ENCODE data around the gene CBLB.

The CBLB gene

GRCh38 chr3:105802118-105802706 lies 66.6 kb downstream of the CBLB start:
- Histone ChIP-seq H3K27ac (ENCODE audit: low read depth, low read length, severe bottlenecking) (no peak overlapping the region), H3K4me1 (ENCODE audit: control insufficient read depth, insufficient read depth, low read length, poor library complexity, severe bottlenecking) (no peaks in the 10 kb centered on the region), H3K36me3 (ENCODE audit: control insufficient read depth, insufficient read depth, low read length) (no peaks in the 10 kb centered on the region), H3K4me3 (ENCODE audit: extremely low read depth, insufficient read depth, low read length, poor library complexity, severe bottlenecking) (no peak overlapping the region), H3K9me3 (ENCODE audit: control insufficient read depth, low read length) (no peaks in the 10 kb centered on the region)
- 85 to 92% methylated on average over 3 to 5 of the region's 5 CpGs for WGBS, 2 experiments (ENCODE audit: insufficient coverage in 2 of 2)

- H3K4me1 ChIP-seq (ENCODE audit: control insufficient read depth, insufficient read depth, low read length, poor library complexity, severe bottlenecking), result no peaks in the 10 kb centered on the region
- WGBS, 2 experiments (ENCODE audit: insufficient coverage in 2 of 2), result 93% methylated on average over 2 of the region's 2 CpGs; no CpG with 5 or more reads in 1 of the 2 experiments
- H3K9me3 ChIP-seq (ENCODE audit: control insufficient read depth, low read length), result no peaks in the 10 kb centered on the region
- H3K27ac ChIP-seq (ENCODE audit: low read depth, low read length, severe bottlenecking), result no peak overlapping the region
- no peaks in the 10 kb centered on the region for H3K36me3 ChIP-seq (ENCODE audit: control insufficient read depth, insufficient read depth, low read length)
- no peak overlapping the region for H3K4me3 ChIP-seq (ENCODE audit: extremely low read depth, insufficient read depth, low read length, poor library complexity, severe bottlenecking)
These were observed 67.4 kb downstream of the CBLB start for GRCh38 chr3:105801397-105801796.

- H3K9me3 ChIP-seq (ENCODE audit: control insufficient read depth, low read length), result no peaks in the 10 kb centered on the region
- H3K4me3 ChIP-seq (ENCODE audit: extremely low read depth, insufficient read depth, low read length, poor library complexity, severe bottlenecking), result no peak overlapping the region
- H3K36me3 ChIP-seq (ENCODE audit: control insufficient read depth, insufficient read depth, low read length), result no peaks in the 10 kb centered on the region
- no peak overlapping the region for H3K27ac ChIP-seq (ENCODE audit: low read depth, low read length, severe bottlenecking)
- 71 to 100% methylated on average over 2 to 4 of the region's 5 CpGs for WGBS, 2 experiments (ENCODE audit: insufficient coverage in 2 of 2)
- no peaks in the 10 kb centered on the region for H3K4me1 ChIP-seq (ENCODE audit: control insufficient read depth, insufficient read depth, low read length, poor library complexity, severe bottlenecking)
These were observed 68.5 kb downstream of the CBLB start for GRCh38 chr3:105800320-105800719.

GRCh38 chr3:105799286-105799685 lies 69.5 kb downstream of the CBLB start:
- Histone ChIP-seq H3K36me3 (ENCODE audit: control insufficient read depth, insufficient read depth, low read length) (no peaks in the 10 kb centered on the region), H3K9me3 (ENCODE audit: control insufficient read depth, low read length) (no peaks in the 10 kb centered on the region), H3K27ac (ENCODE audit: low read depth, low read length, severe bottlenecking) (peak overlapping the region; percentile 11), H3K4me3 (ENCODE audit: extremely low read depth, insufficient read depth, low read length, poor library complexity, severe bottlenecking) (no peak overlapping the region), H3K4me1 (ENCODE audit: control insufficient read depth, insufficient read depth, low read length, poor library complexity, severe bottlenecking) (no peaks in the 10 kb centered on the region)
- no CpG with 5 or more reads among the region's 3 CpGs for WGBS, 2 experiments (ENCODE audit: insufficient coverage in 2 of 2)

- no peaks in the 10 kb centered on the region for H3K9me3 ChIP-seq (ENCODE audit: control insufficient read depth, low read length)
- H3K4me3 ChIP-seq (ENCODE audit: extremely low read depth, insufficient read depth, low read length, poor library complexity, severe bottlenecking), result no peak overlapping the region
- H3K36me3 ChIP-seq (ENCODE audit: control insufficient read depth, insufficient read depth, low read length), result no peaks in the 10 kb centered on the region
- H3K4me1 ChIP-seq (ENCODE audit: control insufficient read depth, insufficient read depth, low read length, poor library complexity, severe bottlenecking), result no peaks in the 10 kb centered on the region
- WGBS, 2 experiments (ENCODE audit: insufficient coverage in 2 of 2), result no CpG with 5 or more reads among the region's 1 CpG
- peak overlapping the region; percentile 67 for H3K27ac ChIP-seq (ENCODE audit: low read depth, low read length, severe bottlenecking)
These were observed 70.4 kb downstream of the CBLB start for GRCh38 chr3:105798381-105798934.

GRCh38 chr3:105793040-105793439 lies 75.8 kb downstream of the CBLB start:
- WGBS, 2 experiments (ENCODE audit: insufficient coverage in 2 of 2), result 72 to 89% methylated on average over 1 to 2 of the region's 2 CpGs
- H3K4me3 ChIP-seq (ENCODE audit: extremely low read depth, insufficient read depth, low read length, poor library complexity, severe bottlenecking), result no peak overlapping the region

GRCh38 chr3:105791919-105792786 lies 76.7 kb downstream of the CBLB start:
- H3K4me1 ChIP-seq (ENCODE audit: control insufficient read depth, insufficient read depth, low read length, poor library complexity, severe bottlenecking), result no peaks in the 10 kb centered on the region
- H3K9me3 ChIP-seq (ENCODE audit: control insufficient read depth, low read length), result no peaks in the 10 kb centered on the region
- 88 to 93% methylated on average over 3 to 4 of the region's 6 CpGs for WGBS, 2 experiments (ENCODE audit: insufficient coverage in 2 of 2)
- no peak overlapping the region for H3K27ac ChIP-seq (ENCODE audit: low read depth, low read length, severe bottlenecking)
- no peak overlapping the region for H3K4me3 ChIP-seq (ENCODE audit: extremely low read depth, insufficient read depth, low read length, poor library complexity, severe bottlenecking)
- no peaks in the 10 kb centered on the region for H3K36me3 ChIP-seq (ENCODE audit: control insufficient read depth, insufficient read depth, low read length)

More at GRCh38 chr3:105793040-105793439, 75.8 kb downstream of the CBLB start:
- Histone ChIP-seq H3K4me1 (ENCODE audit: control insufficient read depth, insufficient read depth, low read length, poor library complexity, severe bottlenecking) (no peaks in the 10 kb centered on the region), H3K9me3 (ENCODE audit: control insufficient read depth, low read length) (no peaks in the 10 kb centered on the region), H3K27ac (ENCODE audit: low read depth, low read length, severe bottlenecking) (peak overlapping the region; percentile 7), H3K36me3 (ENCODE audit: control insufficient read depth, insufficient read depth, low read length) (no peaks in the 10 kb centered on the region)

- no peaks in the 10 kb centered on the region for H3K36me3 ChIP-seq (ENCODE audit: control insufficient read depth, insufficient read depth, low read length)
- no peak overlapping the region for H3K27ac ChIP-seq (ENCODE audit: low read depth, low read length, severe bottlenecking)
- H3K9me3 ChIP-seq (ENCODE audit: control insufficient read depth, low read length), result no peaks in the 10 kb centered on the region
- no peaks in the 10 kb centered on the region for H3K4me1 ChIP-seq (ENCODE audit: control insufficient read depth, insufficient read depth, low read length, poor library complexity, severe bottlenecking)
- H3K4me3 ChIP-seq (ENCODE audit: extremely low read depth, insufficient read depth, low read length, poor library complexity, severe bottlenecking), result no peak overlapping the region
- WGBS, 2 experiments (ENCODE audit: insufficient coverage in 2 of 2), result 100% methylated on average over 2 of the region's 4 CpGs; no CpG with 5 or more reads in 1 of the 2 experiments
These were observed 77.7 kb downstream of the CBLB start for GRCh38 chr3:105791131-105791530.

- H3K27ac ChIP-seq (ENCODE audit: low read depth, low read length, severe bottlenecking), result no peak overlapping the region
- WGBS, 2 experiments (ENCODE audit: insufficient coverage in 2 of 2), result 88 to 100% methylated on average over 1 of the region's 2 CpGs
- H3K9me3 ChIP-seq (ENCODE audit: control insufficient read depth, low read length), result no peaks in the 10 kb centered on the region
- no peaks in the 10 kb centered on the region for H3K36me3 ChIP-seq (ENCODE audit: control insufficient read depth, insufficient read depth, low read length)
- no peaks in the 10 kb centered on the region for H3K4me1 ChIP-seq (ENCODE audit: control insufficient read depth, insufficient read depth, low read length, poor library complexity, severe bottlenecking)
- H3K4me3 ChIP-seq (ENCODE audit: extremely low read depth, insufficient read depth, low read length, poor library complexity, severe bottlenecking), result no peak overlapping the region
These were observed 78.3 kb downstream of the CBLB start for GRCh38 chr3:105790534-105790933.

GRCh38 chr3:105788593-105788992 lies 80.2 kb downstream of the CBLB start:
- Histone ChIP-seq H3K36me3 (ENCODE audit: control insufficient read depth, insufficient read depth, low read length) (no peaks in the 10 kb centered on the region), H3K27ac (ENCODE audit: low read depth, low read length, severe bottlenecking) (no peak overlapping the region), H3K4me1 (ENCODE audit: control insufficient read depth, insufficient read depth, low read length, poor library complexity, severe bottlenecking) (no peaks in the 10 kb centered on the region), H3K9me3 (ENCODE audit: control insufficient read depth, low read length) (no peaks in the 10 kb centered on the region), H3K4me3 (ENCODE audit: extremely low read depth, insufficient read depth, low read length, poor library complexity, severe bottlenecking) (no peak overlapping the region)
- 94 to 100% methylated on average over 2 to 3 of the region's 3 CpGs for WGBS, 2 experiments (ENCODE audit: insufficient coverage in 2 of 2)
